Measurements from ENCODE around the gene TFG.

Gene TFG

GRCh38 chr3:100759950-100760349 is 50.7 kb downstream of the TFG start:
- DNase-seq, result no peak

GRCh38 chr3:100760377-100760776 is 51.1 kb downstream of the TFG start:
- DNase-seq, result no peak

GRCh38 chr3:100761211-100761942 is 52.1 kb downstream of the TFG start:
- DNase-seq, result no peak

DNA sequence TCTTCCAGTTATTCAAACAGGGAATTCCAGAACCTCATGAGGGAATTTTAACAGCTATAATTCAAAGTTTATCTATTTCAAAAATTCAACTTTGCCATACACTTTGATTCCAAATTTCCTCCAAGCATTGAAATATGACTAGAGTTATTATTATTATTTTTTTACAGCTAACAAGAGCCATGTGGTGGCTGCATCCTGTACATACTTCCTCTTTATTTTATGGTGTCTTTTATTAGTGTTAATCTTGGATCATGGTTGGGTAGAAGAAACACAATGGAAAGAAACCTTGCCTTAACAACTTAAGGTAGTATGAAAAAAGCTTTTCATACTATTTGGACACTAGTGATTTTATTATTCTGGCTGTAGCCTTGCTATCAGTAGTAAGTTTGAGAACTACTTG is 52.7 kb downstream of the TFG start:
- no peak for DNase-seq

- DNase-seq, result no peak
Observed at GRCh38 chr3:100765437-100765975, 56.2 kb downstream of the TFG start.

DNA sequence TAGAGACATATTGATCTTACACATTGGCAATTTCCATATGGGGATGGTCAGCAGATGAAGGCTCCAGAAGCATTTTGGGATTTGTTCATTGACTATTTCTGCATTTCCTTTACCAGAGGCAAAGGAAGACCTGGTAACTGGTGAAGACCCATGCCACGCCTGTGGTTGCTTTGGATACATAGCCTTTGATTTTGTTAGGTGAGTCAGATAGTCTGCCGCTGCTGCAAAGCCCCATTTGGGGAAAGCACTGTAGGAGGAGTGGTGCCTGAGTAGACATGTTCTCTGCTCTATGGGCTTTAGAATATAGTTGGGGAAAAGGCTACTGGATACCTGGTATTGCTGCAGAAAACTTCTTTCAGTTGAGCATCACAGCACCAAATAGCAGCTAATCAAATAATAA is 56.8 kb downstream of the TFG start:
- no peak for DNase-seq

GRCh38 chr3:100769693-100770092 is 60.4 kb downstream of the TFG start:
- no peak for DNase-seq

DNA sequence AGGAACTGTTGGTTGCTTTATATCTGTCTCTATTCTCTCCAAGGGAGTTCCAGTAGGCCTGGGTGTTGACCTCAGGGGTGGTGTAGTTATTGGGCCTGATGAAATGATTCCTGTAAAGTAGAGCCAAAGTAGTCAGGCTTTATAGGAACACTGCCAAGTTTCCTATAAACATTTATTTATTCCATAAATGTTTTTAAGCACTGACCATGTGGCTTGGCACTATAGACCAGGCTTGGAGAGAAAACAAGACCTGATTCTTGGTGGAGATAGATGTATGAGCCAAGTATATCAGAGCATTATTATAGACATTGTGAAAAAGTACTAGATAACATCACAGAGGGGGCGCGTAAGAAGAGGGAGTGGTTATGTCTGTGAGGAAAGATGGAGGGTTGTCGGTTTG is 65.9 kb downstream of the TFG start:
- no peak for DNase-seq

DNA sequence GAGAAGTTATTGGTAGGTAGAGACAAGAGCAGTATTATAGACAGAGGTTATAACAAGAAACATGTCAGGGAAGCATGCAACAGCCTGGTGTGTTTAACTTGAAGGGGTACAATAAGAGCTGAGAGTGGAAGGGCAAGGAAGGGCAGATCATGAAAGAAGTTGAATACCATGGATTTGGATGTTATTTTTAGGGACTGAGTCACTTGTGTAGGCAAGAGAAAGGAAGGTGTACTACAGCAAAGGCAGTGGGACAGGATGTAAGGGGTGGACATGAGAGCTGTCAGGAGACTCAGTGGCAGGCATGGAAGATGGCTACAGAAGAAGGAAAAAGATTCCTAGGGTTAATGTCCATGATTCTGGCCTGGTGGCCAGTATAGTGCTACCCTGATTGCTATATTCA is 66.4 kb downstream of the TFG start:
- no peak for DNase-seq

GRCh38 chr3:100776097-100776729 is 66.9 kb downstream of the TFG start:
- DNase-seq, result no peak

- no peak for DNase-seq
Observed at GRCh38 chr3:100776746-100777145, 67.5 kb downstream of the TFG start.

DNA sequence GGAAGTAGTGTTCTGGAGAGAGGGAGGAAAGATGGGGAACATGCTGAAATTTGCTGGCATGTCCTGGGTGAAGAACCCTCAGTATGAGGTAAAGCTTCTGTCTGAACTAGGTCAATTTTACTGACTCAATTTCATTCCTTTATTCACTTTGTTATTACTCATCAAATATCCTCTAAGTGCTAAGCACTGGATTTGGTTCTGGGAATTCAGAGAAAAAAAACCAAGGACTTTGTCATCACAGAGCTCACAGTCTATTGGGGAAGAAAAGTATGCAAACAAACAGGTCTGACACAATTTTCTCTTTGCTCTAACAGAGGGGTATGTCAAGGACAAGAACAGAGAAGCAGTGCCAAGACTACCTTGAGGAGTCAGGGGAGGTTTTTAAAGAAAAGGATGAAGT is 68.0 kb downstream of the TFG start:
- DNase-seq, result no peak

- no peak for DNase-seq
Observed at GRCh38 chr3:100779480-100779879, 70.2 kb downstream of the TFG start.

DNA sequence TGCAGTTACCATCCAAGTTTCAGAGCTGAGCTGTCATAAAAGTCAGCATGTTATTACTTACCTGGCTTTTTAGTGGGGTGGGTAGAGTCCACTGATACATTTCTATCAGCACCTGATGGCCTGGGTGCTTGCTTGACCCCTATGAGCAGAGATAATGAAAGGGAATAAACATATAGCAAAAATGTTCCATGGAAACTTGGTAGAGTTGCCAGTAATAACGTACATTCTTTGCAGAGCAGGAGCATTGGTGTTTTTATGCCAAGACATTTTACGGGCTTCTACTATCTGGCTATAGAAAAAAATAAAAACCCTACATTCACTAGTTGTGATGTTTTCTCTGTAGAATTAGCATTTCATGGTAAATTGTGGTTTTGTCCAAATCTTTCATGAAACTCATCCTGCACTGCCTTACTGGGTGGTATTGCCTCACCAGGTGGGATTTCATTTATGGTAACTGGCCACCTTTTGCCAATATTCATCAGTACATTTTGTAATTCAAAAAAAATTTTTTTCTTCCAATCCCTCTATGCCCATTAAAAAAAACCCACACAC is 70.9 kb downstream of the TFG start:
- DNase-seq, result no peak

DNA sequence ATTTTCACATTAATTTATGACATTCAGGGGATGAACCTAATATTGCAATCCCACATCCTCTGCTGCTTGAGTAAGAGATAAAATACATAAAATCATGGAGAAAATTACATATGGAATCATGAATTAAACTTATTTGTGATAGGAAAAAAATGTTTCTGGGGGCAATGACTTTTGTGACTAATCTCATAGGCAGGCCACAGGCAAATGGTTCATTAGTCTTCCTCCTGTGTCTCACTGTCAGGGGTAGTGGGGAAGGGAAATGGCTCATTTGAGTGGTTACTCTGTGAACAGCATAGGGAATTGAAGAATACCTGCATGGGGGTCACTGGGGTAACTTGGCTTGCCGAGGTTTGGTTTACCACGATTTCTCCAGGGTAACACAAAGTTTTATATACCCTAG is 72.0 kb downstream of the TFG start:
- DNase-seq, result no peak

DNA sequence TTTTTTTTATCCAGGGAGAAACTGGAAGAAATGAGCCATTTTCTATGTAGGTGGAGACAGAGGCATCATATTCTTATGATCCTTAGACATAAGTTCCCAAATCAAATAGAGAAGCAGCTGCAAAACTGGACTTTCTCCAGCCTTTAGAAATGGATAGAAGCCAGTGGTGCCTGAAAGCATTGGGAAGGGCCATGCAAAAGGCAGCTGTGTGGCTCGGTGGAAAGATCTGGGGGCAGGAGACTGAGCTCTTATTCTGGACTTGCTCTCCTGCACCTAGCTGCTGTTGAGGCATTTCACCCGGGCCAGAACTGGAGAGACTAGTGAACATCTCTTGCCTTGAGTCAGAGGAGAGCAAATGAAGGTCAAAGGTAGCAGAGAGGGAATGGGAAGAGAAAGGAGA is 73.1 kb downstream of the TFG start:
- DNase-seq, result no peak

- no peak for DNase-seq
Observed at GRCh38 chr3:100782906-100783305, 73.6 kb downstream of the TFG start.

DNA sequence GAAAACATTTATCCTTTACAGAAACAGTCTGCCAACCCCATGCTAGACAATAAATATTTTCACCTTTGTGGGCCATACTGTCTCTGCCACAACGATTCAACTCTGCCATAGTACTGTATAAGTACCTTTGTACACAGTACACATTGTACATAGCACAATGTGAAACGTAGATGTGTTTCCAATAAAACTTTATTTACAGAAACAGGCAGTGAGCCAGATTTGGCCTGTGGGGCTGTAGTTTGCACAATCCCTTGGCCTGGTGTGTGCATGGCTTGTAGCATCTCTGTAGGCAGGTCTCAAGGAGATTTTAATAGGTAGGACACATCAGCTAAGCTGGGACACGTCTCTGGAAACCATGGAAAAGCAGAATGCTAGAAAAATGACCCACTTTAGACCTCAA is 74.3 kb downstream of the TFG start:
- DNase-seq, result no peak

DNA sequence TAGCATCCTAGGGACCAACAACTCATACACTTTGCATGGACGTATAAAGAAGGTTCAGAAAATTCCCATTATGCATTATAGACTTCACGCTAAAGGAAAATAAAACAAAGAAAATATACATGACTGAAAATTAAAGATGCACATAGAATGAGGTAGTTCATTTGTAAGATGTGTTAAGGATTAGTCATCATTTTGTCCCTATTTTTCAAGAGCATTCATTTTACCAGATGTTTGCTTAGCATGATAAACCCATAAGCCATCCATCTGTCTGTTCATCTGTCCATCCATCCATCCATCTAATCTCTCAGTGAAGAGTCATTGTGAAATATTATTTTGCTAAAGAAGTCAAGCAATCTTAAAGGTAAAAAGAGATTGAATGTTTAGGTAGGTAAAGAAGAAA is 80.3 kb downstream of the TFG start:
- DNase-seq, result no peak

GRCh38 chr3:100796556-100796955 is 87.3 kb downstream of the TFG start:
- no peak for DNase-seq

DNA sequence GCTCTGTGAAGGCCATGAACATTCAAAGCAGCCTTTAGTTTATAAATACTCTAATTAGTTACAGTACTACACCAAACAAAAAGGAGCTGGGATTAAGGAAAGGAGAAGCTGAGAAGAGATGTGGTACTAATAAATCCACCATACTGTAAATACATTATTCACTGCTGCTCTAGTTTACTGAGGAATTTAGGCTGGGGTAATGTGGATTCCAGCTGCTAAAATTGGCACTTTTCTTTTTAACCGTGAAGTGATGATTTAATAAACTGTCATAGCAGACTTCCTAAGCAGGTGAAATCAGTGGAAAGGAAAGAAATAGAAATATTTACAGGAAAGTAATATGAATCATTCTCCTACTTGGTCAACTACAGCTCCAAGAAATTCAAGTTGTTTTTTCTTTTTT is 88.7 kb downstream of the TFG start:
- no peak for DNase-seq
